HCT116 (cell line): ENCODE results near the gene ICAM1.

Experiments
- CEBPB ChIP-seq: IDR thresholded peaks from 2 replicates; pipeline ENCODE4 v1.6.1; 2012; ENCODE audit warnings: low read depth
- CTCF ChIP-seq, 3 experiments: fragments of 200-600 bp in 1 of 3; sonication (generic) in 1 of 3; IDR thresholded peaks in 2 of 3; conservative IDR thresholded peaks in 1 of 3; 2 replicates each; pipeline ENCODE4 v1.5.1; 2012 to 2017; ENCODE audit warnings: low read depth in 2 of 3, low read length in 2 of 3, antibody characterized with exemption in 1 of 3, borderline replicate concordance in 1 of 3, control low read depth in 1 of 3, mild to moderate bottlenecking in 1 of 3, mixed read lengths in 1 of 3, mixed run types in 1 of 3, moderate library complexity in 1 of 3; ENCODE audit not compliant: insufficient read depth in 1 of 3
- EZH2 ChIP-seq: fragments of 200-600 bp; sonication (generic); IDR thresholded peaks from 2 replicates; pipeline ENCODE4 v1.6.1; 2017; ENCODE audit warnings: antibody characterized with exemption, mixed run types
- FOSL1 ChIP-seq: IDR thresholded peaks from 2 replicates; pipeline ENCODE4 v1.6.1; 2012; ENCODE audit warnings: low read depth
- MAX ChIP-seq: IDR thresholded peaks from 2 replicates; pipeline ENCODE4 v1.6.1; 2012
- POLR2A ChIP-seq: IDR thresholded peaks from 2 replicates; pipeline ENCODE4 v1.7.0; 2011; ENCODE audit warnings: borderline replicate concordance; ENCODE audit not compliant: insufficient read depth, insufficient read length; ENCODE audit errors: extremely low read depth
- POLR2AphosphoS5 ChIP-seq: IDR thresholded peaks from 2 replicates; pipeline ENCODE4 v1.6.1; 2011; ENCODE audit warnings: mild to moderate bottlenecking, low read depth, low read length, moderate library complexity
- SIN3A ChIP-seq: IDR thresholded peaks from 2 replicates; pipeline ENCODE4 v1.6.1; 2012; ENCODE audit warnings: low read depth
- SP1 ChIP-seq: IDR thresholded peaks from 2 replicates; pipeline ENCODE4 v1.6.1; 2012; ENCODE audit warnings: low read depth
- TCF7L2 ChIP-seq: IDR thresholded peaks from 2 replicates; pipeline ENCODE4 v1.7.0; 2011; ENCODE audit warnings: borderline replicate concordance, inconsistent platforms; ENCODE audit not compliant: insufficient read depth, insufficient read length; ENCODE audit errors: extremely low read depth
- YY1 ChIP-seq: IDR thresholded peaks from 2 replicates; pipeline ENCODE4 v1.6.1; 2011; ENCODE audit warnings: low read length, low read depth, moderate library complexity, mild to moderate bottlenecking; ENCODE audit not compliant: insufficient replicate concordance; ENCODE audit errors: extremely low read depth

- TF ChIP-seq CTCF (IDR thresholded peaks at IDR 0.05 in 2 of 3, conservative IDR thresholded peaks at IDR 0.05 in 1 of 3; ENCODE audit: borderline replicate concordance in 1 of 3, insufficient read depth in 1 of 3, low read depth in 2 of 3, low read length in 2 of 3) (no peak), POLR2A (no peak), FOSL1 (no peak), EZH2 (no peak), SIN3A (no peak), MAX (no peak), TCF7L2 (no peak), POLR2AphosphoS5 (no peak), CEBPB (no peak), SP1 (no peak), YY1 (no peak)
Observed at GRCh38 chr19:10222201-10222890, 48.6 kb upstream of the ICAM1 start.
